IMR-90 (cell line): ENCODE data around the gene SLC16A14. TPM values are rescaled to one million over a fixed set of nuclear protein-coding genes. Genes with fewer than 3 reads are reported as not detected.

Source experiments
- ATAC-seq: fragments of 200-7000 bp; cut with Tn5 transposase; 2 replicates; pipeline ENCODE4 v1.9.1; 2020; ENCODE audit warnings: low read depth, mild to moderate bottlenecking, moderate library complexity
- BruUV-seq: library from RNA; stranded (reverse); fragments of 400-500 nt; replicated peaks from 2 replicates; lab custom pipeline; 2021; lab: Mats Ljungman, UMichigan
- CTCF ChIA-PET: fragments of 300-600 bp; formaldehyde crosslinking; extraction: SDS; loops from one replicate; lab custom pipeline; 2021; ENCODE audit warnings: antibody characterized with exemption; lab: Yijun Ruan, JAX
- POLR2A ChIA-PET: fragments of 300-600 bp; sonication (Branson Sonifier 250); formaldehyde crosslinking; loops from one replicate; lab custom pipeline; 2022; ENCODE audit warnings: antibody characterized with exemption; ENCODE audit not compliant: unreplicated experiment; lab: Charles Lee
- DNase-seq: peaks from one replicate; pipeline ENCODE4 v3.0.0; 2013
- H2AFZ ChIP-seq: replicated peaks from 2 replicates; pipeline ENCODE3; 2013; ENCODE audit warnings: low read length, mild to moderate bottlenecking; ENCODE audit not compliant: poor library complexity
- H2AK5ac ChIP-seq: 2 replicates; pipeline ENCODE4 v1.6.1; 2013; ENCODE audit warnings: low read depth, low read length, inconsistent platforms
- H2AK9ac ChIP-seq: replicated peaks from 2 replicates; pipeline ENCODE3; 2013; ENCODE audit warnings: mild to moderate bottlenecking, low read depth, low read length, moderate library complexity; ENCODE audit not compliant: poor library complexity
- H2BK120ac ChIP-seq: 2 replicates; pipeline ENCODE4 v1.6.1; 2013; ENCODE audit warnings: low read depth, low read length, inconsistent platforms
- H2BK15ac ChIP-seq: 3 replicates; pipeline ENCODE4 v1.6.1; 2013; ENCODE audit warnings: low read depth, low read length, inconsistent platforms
- H2BK20ac ChIP-seq: 2 replicates; pipeline ENCODE4 v1.6.1; 2013; ENCODE audit warnings: low read depth, mild to moderate bottlenecking, inconsistent platforms, low read length, moderate library complexity
- H2BK5ac ChIP-seq: 2 replicates; pipeline ENCODE4 v1.6.1; 2013; ENCODE audit warnings: mild to moderate bottlenecking, low read depth, low read length, inconsistent platforms; ENCODE audit not compliant: poor library complexity, severe bottlenecking
- H3K14ac ChIP-seq: replicated peaks from 2 replicates; pipeline ENCODE4 v1.6.1; 2013; ENCODE audit warnings: low read depth, low read length, inconsistent platforms
- H3K18ac ChIP-seq: 2 replicates; pipeline ENCODE4 v1.6.1; 2013; ENCODE audit warnings: low read depth, low read length, control low read depth
- H3K23ac ChIP-seq: 2 replicates; pipeline ENCODE4 v1.6.1; 2013; ENCODE audit warnings: low read depth, low read length, inconsistent platforms
- H3K27ac ChIP-seq: 2 replicates; pipeline ENCODE4 v1.5.1; 2013; ENCODE audit warnings: mild to moderate bottlenecking, control low read depth, low read length; ENCODE audit not compliant: insufficient read depth
- H3K27me3 ChIP-seq: 2 replicates; pipeline ENCODE4 v1.6.1; 2013; ENCODE audit warnings: low read length; ENCODE audit not compliant: control insufficient read depth, insufficient read depth
- H3K36me3 ChIP-seq: 2 replicates; pipeline ENCODE4 v1.6.1; 2013; ENCODE audit warnings: low read length, mixed read lengths; ENCODE audit not compliant: control insufficient read depth, insufficient read depth
- H3K4ac ChIP-seq: 2 replicates; pipeline ENCODE4 v1.6.1; 2013; ENCODE audit warnings: low read depth, low read length, inconsistent platforms
- H3K4me1 ChIP-seq: 2 replicates; pipeline ENCODE4 v1.6.1; 2013; ENCODE audit warnings: low read length, mixed read lengths; ENCODE audit not compliant: control insufficient read depth, insufficient read depth
- H3K4me2 ChIP-seq: 2 replicates; pipeline ENCODE4 v1.6.1; 2013; ENCODE audit warnings: low read depth, mild to moderate bottlenecking, control low read depth, low read length, moderate library complexity
- H3K4me3 ChIP-seq: 2 replicates; pipeline ENCODE4 v1.5.1; 2013; ENCODE audit warnings: low read depth, mild to moderate bottlenecking, control low read depth, low read length, moderate library complexity; ENCODE audit not compliant: insufficient read depth
- H3K56ac ChIP-seq: 2 replicates; pipeline ENCODE4 v1.6.1; 2013; ENCODE audit warnings: low read length, inconsistent platforms; ENCODE audit not compliant: insufficient read depth; ENCODE audit errors: extremely low read depth
- H3K79me1 ChIP-seq, 2 experiments: 2 replicates each; pipeline ENCODE4 v1.6.1; 2013; ENCODE audit warnings: low read length in 2 of 2, inconsistent platforms in 1 of 2, low read depth in 1 of 2
- H3K9ac ChIP-seq: 2 replicates; pipeline ENCODE4 v1.6.1; 2013; ENCODE audit warnings: low read depth, low read length, control low read depth
- H3K9me1 ChIP-seq: 2 replicates; pipeline ENCODE4 v1.6.1; 2013; ENCODE audit warnings: low read length, inconsistent platforms; ENCODE audit not compliant: insufficient read depth
- H3K9me3 ChIP-seq: 2 replicates; pipeline ENCODE4 v1.6.1; 2013; ENCODE audit warnings: low read length; ENCODE audit not compliant: control insufficient read depth, insufficient read depth
- H4K20me1 ChIP-seq: 2 replicates; pipeline ENCODE4 v1.6.1; 2013; ENCODE audit warnings: low read length, inconsistent platforms; ENCODE audit not compliant: insufficient read depth
- H4K5ac ChIP-seq: 2 replicates; pipeline ENCODE4 v1.6.1; 2013; ENCODE audit warnings: mild to moderate bottlenecking, low read depth, low read length, control low read depth
- H4K8ac ChIP-seq, 2 experiments: 2 replicates each; pipeline ENCODE4 v1.6.1; 2013; ENCODE audit warnings: low read depth in 2 of 2, low read length in 2 of 2, control low read depth in 1 of 2, inconsistent platforms in 1 of 2
- H4K91ac ChIP-seq: 2 replicates; pipeline ENCODE4 v1.6.1; 2013; ENCODE audit warnings: low read depth, low read length, inconsistent platforms; ENCODE audit not compliant: insufficient read depth
- MAZ ChIP-seq: IDR thresholded peaks from 2 replicates; pipeline ENCODE4 v1.6.1; 2012; ENCODE audit warnings: low read depth, mild to moderate bottlenecking, low read length, improper control_type of control experiment, moderate library complexity, borderline replicate concordance
- POLR2A ChIP-seq: IDR thresholded peaks from 2 replicates; pipeline ENCODE4 v1.6.1; 2012; ENCODE audit warnings: mild to moderate bottlenecking, low read depth, low read length
- WGBS, 2 experiments: methylation state at CpG; one replicate each; pipeline versions ENCODE4 v1.1.5 to v1.1.7; 2013; ENCODE audit warnings: missing lambda C conversion rate in 2 of 2; ENCODE audit not compliant: insufficient read length in 1 of 2; ENCODE audit errors: extremely low coverage in 2 of 2; 5-methylcytosine and 5-hydroxymethylcytosine counted together
- dilution Hi-C: fragments of 300-500 bp; cut with HindIII; formaldehyde crosslinking; loops from one replicate; pipeline ENCODE4 v1.14.3; 2018; ENCODE audit warnings: low sequenced_read_pairs; ENCODE audit not compliant: unreplicated experiment
- in situ Hi-C: fragments of 300-500 bp; cut with MboI; formaldehyde crosslinking; loops from 3 replicates; pipeline ENCODE4 v1.14.3; 2019; ENCODE audit warnings: low sequenced_read_pairs, inconsistent platforms, mixed read lengths
- intact Hi-C: fragments of 100-400 bp; cut with micrococcal nuclease; formaldehyde crosslinking; loops from 2 replicates; pipeline ENCODE4 v1.10.0; 2022
- polyA plus RNA-seq, 3 experiments: library from polyadenylated mRNA; depleted of rRNA; stranded (reverse); fragments of >200 nt; gene quantifications; 2 replicates each; pipeline ENCODE4 v1.2.3, GENCODE V29; 2012; ENCODE audit warnings: low replicate concordance in 1 of 3
- total RNA-seq: library from RNA; depleted of rRNA; stranded (reverse); fragments of >200 nt; gene quantifications from 2 replicates; pipeline ENCODE4 v1.2.3, GENCODE V29; 2012

The SLC16A14 gene
- total and polyA plus RNA-seq, 2 of the 4 experiments (the other 2 are of a cell fraction): 0.79 to 0.90 TPM

DNA sequence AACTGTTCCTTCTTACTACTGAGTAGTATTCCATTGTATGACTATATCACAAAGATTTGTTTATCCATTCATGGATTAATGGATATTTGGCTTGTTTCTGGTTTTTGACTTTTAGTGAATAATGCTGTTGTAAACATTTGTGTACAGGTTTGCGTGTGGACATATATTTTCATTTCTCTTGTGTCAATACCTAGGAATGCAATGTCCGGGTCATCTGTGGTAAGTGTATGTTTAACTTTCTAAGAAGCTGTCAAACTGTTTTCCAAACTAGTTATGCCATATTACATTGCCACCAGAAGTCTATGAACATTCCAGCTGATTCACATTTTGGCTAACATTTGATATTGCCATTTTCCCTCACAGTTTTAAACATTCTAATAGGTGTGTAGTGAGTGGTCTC is 29.1 kb upstream of the SLC16A14 start:
- no peaks in the 10 kb centered on the region for H3K79me1 ChIP-seq
- no CpG with 5 or more reads among the region's 2 CpGs for WGBS, 2 experiments
- no peak overlapping the region for H2BK120ac ChIP-seq
- dilution Hi-C loops (no loop called here), in situ Hi-C loops (no loop called here), intact Hi-C loops (no loop called here)
- no peak overlapping the region for H4K91ac ChIP-seq
- no peak overlapping the region for H3K4me3 ChIP-seq
- no peak overlapping the region for H2AK5ac ChIP-seq
- ChIA-PET CTCF (no interaction called here), POLR2A (no interaction called here)
- H2AFZ ChIP-seq: no peak overlapping the region
- no peak for TF ChIP-seq POLR2A
- no peak for TF ChIP-seq MAZ
- BruUV-seq: no TSS peak
- H3K9me3 ChIP-seq: no peaks in the 10 kb centered on the region
- no peak overlapping the region for H2BK20ac ChIP-seq
- peak; percentile 16 for DNase-seq
- H2BK15ac ChIP-seq: no peak overlapping the region
- H3K4ac ChIP-seq: no peak overlapping the region
- no peak overlapping the region for H2AK9ac ChIP-seq
- no peak overlapping the region for H3K9ac ChIP-seq
- H3K4me1 ChIP-seq: no peaks in the 10 kb centered on the region
- H3K14ac ChIP-seq: no peak overlapping the region
- H4K8ac ChIP-seq: no peak overlapping the region
- no peak overlapping the region for H3K56ac ChIP-seq
- ATAC-seq: peak; percentile 51
- H4K20me1 ChIP-seq: no peaks in the 10 kb centered on the region
- no peak overlapping the region for H3K4me2 ChIP-seq
- H2BK5ac ChIP-seq: no peak overlapping the region
- no peak overlapping the region for H3K23ac ChIP-seq
- no peak overlapping the region for H3K27ac ChIP-seq
- H3K27me3 ChIP-seq: no peaks in the 10 kb centered on the region
- no peak overlapping the region for H4K5ac ChIP-seq
- no peaks in the 10 kb centered on the region for H3K9me1 ChIP-seq
- H3K36me3 ChIP-seq: no peaks in the 10 kb centered on the region
- H3K18ac ChIP-seq: no peak overlapping the region
